HEK293 (cell line): Measurements from ENCODE around the gene ACSF2.

Experiments used
- CTCF ChIA-PET: fragments of 350-600 bp; formaldehyde crosslinking; extraction: SDS; loops from one replicate; lab custom pipeline; 2021; ENCODE audit warnings: antibody characterized with exemption; lab: Yijun Ruan, JAX
- POLR2A ChIA-PET: fragments of 300-600 bp; formaldehyde crosslinking; extraction: SDS; loops from one replicate; lab custom pipeline; 2020; ENCODE audit warnings: antibody characterized with exemption, inconsistent platforms; lab: Yijun Ruan, JAX
- H3K27ac ChIP-seq: fragments of 200-500 bp; sonication (Bioruptor generic); 2 replicates; pipeline ENCODE4 v1.5.1; 2014; ENCODE audit warnings: low read depth, low read length, control low read depth, inconsistent platforms; ENCODE audit errors: extremely low read depth
- H3K36me3 ChIP-seq, 2 experiments: fragments of 200-500 bp in 1 of 2; sonication (Bioruptor generic) in 1 of 2; 1 replicate in 1 of 2; 2 replicates in 1 of 2; pipeline ENCODE4 v1.5.1; 2014 to 2017; ENCODE audit warnings: inconsistent platforms in 2 of 2, low read length in 2 of 2; ENCODE audit not compliant: control insufficient read depth in 2 of 2, insufficient read depth in 1 of 2
- H3K4me1 ChIP-seq: fragments of 200-500 bp; sonication (Bioruptor generic); 2 replicates; pipeline ENCODE4 v1.5.1; 2014; ENCODE audit warnings: mild to moderate bottlenecking, low read length, inconsistent platforms; ENCODE audit not compliant: control insufficient read depth, insufficient read depth
- H3K4me3 ChIP-seq: 2 replicates; pipeline ENCODE4 v1.5.1; 2011; ENCODE audit warnings: low read depth, mild to moderate bottlenecking, control low read depth, low read length, moderate library complexity
- H3K9me3 ChIP-seq: fragments of 200-500 bp; sonication (Bioruptor generic); 2 replicates; pipeline ENCODE4 v1.5.1; 2014; ENCODE audit warnings: low read depth, low read length, inconsistent platforms; ENCODE audit not compliant: control insufficient read depth, insufficient read depth
- KLF1 ChIP-seq: fragments of 450-650 bp; formaldehyde crosslinking; IDR thresholded peaks from 2 replicates; pipeline ENCODE4 v1.5.1; 2016; ENCODE audit warnings: missing biosample characterization, missing genetic modification characterization
- ZBTB44 ChIP-seq: fragments of 450-650 bp; IDR thresholded peaks from 2 replicates; pipeline ENCODE4 v1.5.1; 2018; ENCODE audit warnings: missing biosample characterization, mild to moderate bottlenecking, missing genetic modification characterization
- ZNF16 ChIP-seq: fragments of 450-650 bp; formaldehyde crosslinking; IDR thresholded peaks from 2 replicates; pipeline ENCODE4 v1.5.1; 2016; ENCODE audit warnings: low read depth, missing biosample characterization, missing genetic modification characterization
- ZNF239 ChIP-seq: fragments of 450-650 bp; formaldehyde crosslinking; IDR thresholded peaks from 2 replicates; pipeline ENCODE4 v1.5.1; 2016; ENCODE audit warnings: missing biosample characterization, missing genetic modification characterization
- ZNF335 ChIP-seq: fragments of 450-650 bp; formaldehyde crosslinking; conservative IDR thresholded peaks from 2 replicates; pipeline ENCODE4 v1.5.1; 2016; ENCODE audit warnings: missing biosample characterization, missing genetic modification characterization
- ZNF423 ChIP-seq: fragments of 450-650 bp; formaldehyde crosslinking; IDR thresholded peaks from 2 replicates; pipeline ENCODE4 v1.5.1; 2016; ENCODE audit warnings: missing biosample characterization, missing genetic modification characterization
- ZNF518A ChIP-seq: fragments of 450-650 bp; formaldehyde crosslinking; conservative IDR thresholded peaks from 2 replicates; pipeline ENCODE4 v1.5.1; 2016; ENCODE audit warnings: low read depth, missing biosample characterization, missing genetic modification characterization
- ZNF561 ChIP-seq: fragments of 450-650 bp; IDR thresholded peaks from 2 replicates; pipeline ENCODE4 v1.5.1; 2018; ENCODE audit warnings: missing biosample characterization, missing genetic modification characterization, borderline replicate concordance
- ZNF768 ChIP-seq: fragments of 450-650 bp; formaldehyde crosslinking; IDR thresholded peaks from 2 replicates; pipeline ENCODE4 v1.5.1; 2018; ENCODE audit warnings: missing biosample characterization, mild to moderate bottlenecking, missing genetic modification characterization
- ZNF776 ChIP-seq: fragments of 450-650 bp; formaldehyde crosslinking; IDR thresholded peaks from 2 replicates; pipeline ENCODE4 v1.5.0; 2017; ENCODE audit warnings: missing biosample characterization, missing genetic modification characterization, borderline replicate concordance
- ZNF830 ChIP-seq: fragments of 450-650 bp; IDR thresholded peaks from 2 replicates; pipeline ENCODE4 v1.5.0; 2018; ENCODE audit warnings: missing biosample characterization, missing genetic modification characterization, low read depth, mild to moderate bottlenecking, moderate library complexity

ACSF2 gene

GRCh38 chr17:50502301-50502990 lies 76.4 kb downstream of the ACSF2 start (continued):
- TF ChIP-seq ZNF561 (no peak), KLF1 (tag by site-specific recombination) (no peak), ZNF335 (no peak)

GRCh38 chr17:50505591-50506130 lies 79.6 kb downstream of the ACSF2 start:
- no peak overlapping the region for H3K27ac ChIP-seq
- no peaks in the 10 kb centered on the region for H3K36me3 ChIP-seq
- no peaks in the 10 kb centered on the region for H3K4me1 ChIP-seq
- H3K9me3 ChIP-seq = no peaks in the 10 kb centered on the region
- CTCF ChIA-PET = interaction anchor here (0.6 to 1.8 kb wide), 12 partner anchors 10 to 1327 kb away, joined by 3 to 6 read pairs (median 4); no protein-coding TSS in a partner anchor
- no peak overlapping the region for H3K4me3 ChIP-seq
- TF ChIP-seq ZNF776 (tag by site-specific recombination) (no peak), ZNF518A (no peak), ZNF239 (tag by site-specific recombination) (no peak), ZNF768 (tag by site-specific recombination) (no peak), ZNF423 (tag by site-specific recombination) (no peak), ZNF16 (tag by site-specific recombination) (no peak), ZNF830 (tag by site-specific recombination) (no peak)
- POLR2A ChIA-PET = interaction anchor here (1.1 kb wide), 1 partner anchor 12 kb away, joined by 3 read pairs; no protein-coding TSS in a partner anchor

- Histone ChIP-seq H3K36me3 (no peaks in the 10 kb centered on the region), H3K27ac (no peak overlapping the region), H3K4me1 (no peaks in the 10 kb centered on the region), H3K9me3 (no peaks in the 10 kb centered on the region), H3K4me3 (no peak overlapping the region)
- POLR2A ChIA-PET = interaction anchor here (1.1 kb wide), 1 partner anchor 13 kb away, joined by 3 read pairs; no protein-coding TSS in a partner anchor
- no peak for TF ChIP-seq ZBTB44
- CTCF ChIA-PET = interaction anchor here (0.6 to 1.8 kb wide), 4 partner anchors 27 to 476 kb away, joined by 3 to 6 read pairs (median 4); no protein-coding TSS in a partner anchor
These were observed 80.3 kb downstream of the ACSF2 start for GRCh38 chr17:50506298-50506697.
